GM23338 (cell line): ENCODE measurements around the gene RFC5. TPM values are rescaled to one million over a fixed set of nuclear protein-coding genes. Genes with fewer than 3 reads are reported as not detected.

Experiments used
- ATAC-seq: fragments of 200-7000 bp; cut with Tn5 transposase; 3 replicates; pipeline ENCODE4 v1.9.1; 2020
- DNase-seq: peaks from one replicate; pipeline ENCODE4 v3.0.0-alpha.2; 2015; ENCODE audit warnings: low spot score
- H2AFZ ChIP-seq: fragments of 200-600 bp; sonication (generic); 2 replicates; pipeline ENCODE4 v1.8.0; 2016; ENCODE audit warnings: antibody characterized with exemption, mild to moderate bottlenecking, moderate library complexity
- H3F3A ChIP-seq: fragments of 200-600 bp; sonication (generic); replicated peaks from 2 replicates; pipeline ENCODE4 v1.8.0; 2017; ENCODE audit warnings: antibody characterized with exemption, mixed run types, low read depth
- H3K27ac ChIP-seq: fragments of 200-600 bp; sonication (generic); 2 replicates; pipeline ENCODE4 v1.6.1; 2016; ENCODE audit warnings: low read depth
- H3K27me3 ChIP-seq: fragments of 200-600 bp; sonication (generic); 2 replicates; pipeline ENCODE4 v1.8.0; 2016; ENCODE audit warnings: mild to moderate bottlenecking, mixed run types, moderate library complexity; ENCODE audit not compliant: insufficient read depth
- H3K36me3 ChIP-seq: fragments of 200-600 bp; sonication (generic); 2 replicates; pipeline ENCODE4 v1.8.0; 2016; ENCODE audit warnings: mild to moderate bottlenecking; ENCODE audit not compliant: insufficient read depth
- H3K4me1 ChIP-seq: fragments of 200-600 bp; sonication (generic); 2 replicates; pipeline ENCODE4 v1.8.0; 2016; ENCODE audit warnings: mild to moderate bottlenecking, moderate library complexity; ENCODE audit not compliant: insufficient read depth
- H3K4me2 ChIP-seq: fragments of 200-600 bp; sonication (generic); 2 replicates; pipeline ENCODE4 v1.7.1; 2017; ENCODE audit warnings: mixed run types
- H3K4me3 ChIP-seq: fragments of 200-600 bp; sonication (generic); 2 replicates; pipeline ENCODE4 v1.6.1; 2016; ENCODE audit warnings: mixed run types
- H3K79me2 ChIP-seq: fragments of 200-600 bp; sonication (generic); replicated peaks from 2 replicates; pipeline ENCODE4 v1.8.0; 2017; ENCODE audit warnings: mild to moderate bottlenecking; ENCODE audit not compliant: insufficient read depth
- H3K9me2 ChIP-seq: fragments of 200-600 bp; sonication (generic); 2 replicates; pipeline ENCODE4 v1.8.0; 2017; ENCODE audit not compliant: insufficient read depth
- H4K20me1 ChIP-seq: fragments of 200-600 bp; sonication (generic); replicated peaks from 2 replicates; pipeline ENCODE4 v1.8.0; 2017; ENCODE audit warnings: mild to moderate bottlenecking; ENCODE audit not compliant: insufficient read depth
- H3K27ac Mint-ChIP-seq: 2 replicates; pipeline ENCODE4 v1.8.0; 2020; ENCODE audit warnings: inconsistent platforms, mild to moderate bottlenecking, moderate library complexity, mixed read lengths
- H3K27me3 Mint-ChIP-seq: 3 replicates; pipeline ENCODE4 v1.8.0; 2022; ENCODE audit warnings: low read depth, mild to moderate bottlenecking, moderate library complexity, mixed read lengths, inconsistent platforms; ENCODE audit not compliant: insufficient read depth, poor library complexity
- H3K36me3 Mint-ChIP-seq: 3 replicates; pipeline ENCODE4 v1.8.0; 2021; ENCODE audit warnings: low read depth, mild to moderate bottlenecking, inconsistent platforms, moderate library complexity, mixed read lengths
- H3K4me1 Mint-ChIP-seq: 3 replicates; pipeline ENCODE4 v1.8.0; 2020; ENCODE audit warnings: mild to moderate bottlenecking, inconsistent platforms, mixed read lengths
- H3K4me3 Mint-ChIP-seq: 3 replicates; pipeline ENCODE4 v1.8.0; 2021; ENCODE audit warnings: moderate library complexity, mild to moderate bottlenecking, inconsistent platforms, mixed read lengths
- H3K9me3 Mint-ChIP-seq: 3 replicates; pipeline ENCODE4 v1.8.0; 2020; ENCODE audit warnings: moderate library complexity, mild to moderate bottlenecking, inconsistent platforms, mixed read lengths
- CREB1 ChIP-seq: fragments of 250-450 bp; sonication (Bioruptor Pico); IDR thresholded peaks from 2 replicates; pipeline ENCODE4 v1.5.0; 2020; ENCODE audit warnings: low read depth, mild to moderate bottlenecking, moderate library complexity
- EZH2phosphoT487 ChIP-seq: fragments of 200-600 bp; sonication (generic); IDR thresholded peaks from one replicate; pipeline ENCODE4 v1.8.1; 2018; ENCODE audit warnings: antibody characterized with exemption; ENCODE audit not compliant: unreplicated experiment
- JUNB ChIP-seq: IDR thresholded peaks from one replicate; pipeline ENCODE4 v1.6.1; 2016; ENCODE audit warnings: antibody characterized with exemption; ENCODE audit not compliant: unreplicated experiment
- NANOG ChIP-seq: IDR thresholded peaks from 2 replicates; pipeline ENCODE4 v1.6.1; 2016; ENCODE audit warnings: antibody characterized with exemption, borderline replicate concordance
- POLR2AphosphoS5 ChIP-seq: IDR thresholded peaks from 2 replicates; pipeline ENCODE4 v1.6.1; 2016; ENCODE audit warnings: antibody characterized with exemption, low read depth
- STAT1 ChIP-seq: IDR thresholded peaks from one replicate; pipeline ENCODE4 v1.6.1; 2016; ENCODE audit warnings: antibody characterized with exemption; ENCODE audit not compliant: unreplicated experiment
- ZNF114 ChIP-seq: fragments of 250-450 bp; sonication (Bioruptor Pico); IDR thresholded peaks from 2 replicates; pipeline ENCODE4 v1.5.0; 2020; ENCODE audit warnings: mild to moderate bottlenecking, moderate library complexity
- ZNF331 ChIP-seq: fragments of 250-450 bp; sonication (Bioruptor Pico); IDR thresholded peaks from 2 replicates; pipeline ENCODE4 v1.5.0; 2020; ENCODE audit warnings: low read depth, mild to moderate bottlenecking, moderate library complexity
- ZNF462 ChIP-seq: fragments of 250-450 bp; sonication (Bioruptor Pico); IDR thresholded peaks from 2 replicates; pipeline ENCODE4 v1.5.0; 2020; ENCODE audit warnings: mild to moderate bottlenecking, moderate library complexity
- polyA plus RNA-seq: library from polyadenylated mRNA; unstranded; fragments of >200 nt; fragmentation: Nextera tagmentation; extraction: Ambion mirVana; gene quantifications from 2 replicates; pipeline ENCODE4 v1.2.1, GENCODE V29; 2016
- total RNA-seq: library from RNA; depleted of rRNA; stranded (reverse); fragments of >200 nt; shearing (Covaris generic); gene quantifications from 2 replicates; pipeline ENCODE4 v1.2.3, GENCODE V29; 2014
- TF ChIP-seq, protein P1 (sequence below): IDR thresholded peaks from 2 replicates; pipeline ENCODE4 v1.6.1; 2016; ENCODE audit warnings: antibody characterized with exemption

Gene RFC5
- total and polyA plus RNA-seq, 2 experiments from 2014 or later: 35.0 to 53.2 TPM

GRCh38 chr12:117967512-117967911 is 49.0 kb upstream of the RFC5 start:
- peak; percentile 37 for DNase-seq
- peak overlapping the region; percentile 94 for H2AFZ ChIP-seq
- peaks cover 7% of the 10 kb centered on the region; the same call in 1 of the 2 replicates for H3K27me3 ChIP-seq
- H3K36me3 Mint-ChIP-seq: peaks cover 14% of the 10 kb centered on the region
- H3K27ac Mint-ChIP-seq: no peak overlapping the region
- peaks cover 30% of the 10 kb centered on the region for H3K27me3 Mint-ChIP-seq
- H3K9me2 ChIP-seq: 0 out of 2 replicates have a peak, but pooled peaks cover 4% of the 10 kb centered on the region
- H4K20me1 ChIP-seq: no peaks in the 10 kb centered on the region; the same call in 1 of the 2 replicates
- H3K4me1 Mint-ChIP-seq: peaks cover 27% of the 10 kb centered on the region
- no peak overlapping the region for H3K27ac ChIP-seq
- no peak for ATAC-seq
- H3K4me1 ChIP-seq: peaks cover 17% of the 10 kb centered on the region
- TF ChIP-seq EZH2phosphoT487 (no peak), POLR2AphosphoS5 (no peak), ZNF331 (no peak), NANOG (no peak), ZNF114 (CRISPR knock-in tag) (no peak), ZNF462 (CRISPR knock-in tag) (no peak), CREB1 (CRISPR knock-in tag) (no peak), JUNB (no peak), STAT1 (no peak)
- TF ChIP-seq, protein P1, sequence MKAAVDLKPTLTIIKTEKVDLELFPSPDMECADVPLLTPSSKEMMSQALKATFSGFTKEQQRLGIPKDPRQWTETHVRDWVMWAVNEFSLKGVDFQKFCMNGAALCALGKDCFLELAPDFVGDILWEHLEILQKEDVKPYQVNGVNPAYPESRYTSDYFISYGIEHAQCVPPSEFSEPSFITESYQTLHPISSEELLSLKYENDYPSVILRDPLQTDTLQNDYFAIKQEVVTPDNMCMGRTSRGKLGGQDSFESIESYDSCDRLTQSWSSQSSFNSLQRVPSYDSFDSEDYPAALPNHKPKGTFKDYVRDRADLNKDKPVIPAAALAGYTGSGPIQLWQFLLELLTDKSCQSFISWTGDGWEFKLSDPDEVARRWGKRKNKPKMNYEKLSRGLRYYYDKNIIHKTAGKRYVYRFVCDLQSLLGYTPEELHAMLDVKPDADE: no peak
- peaks cover 5% of the 10 kb centered on the region; the same call in 1 of the 2 replicates for H3F3A ChIP-seq
- peak overlapping the region; percentile 99 for H3K4me2 ChIP-seq
- peak overlapping the region; percentile 88 for H3K4me3 Mint-ChIP-seq
- H3K36me3 ChIP-seq: peaks cover 4% of the 10 kb centered on the region; the same call in 1 of the 2 replicates
- H3K79me2 ChIP-seq: 0 out of 2 replicates have a peak, but pooled peaks cover 4% of the 10 kb centered on the region
- peak overlapping the region; percentile 88 for H3K4me3 ChIP-seq
- peaks cover 27% of the 10 kb centered on the region for H3K9me3 Mint-ChIP-seq
